ENCODE data around the gene LDB2. TPM values are rescaled to one million over a fixed set of nuclear protein-coding genes. Genes with fewer than 3 reads are reported as not detected.

LDB2 gene
- total RNA-seq, 4 donors from 2014 or later: 7.0 to 26.4 (median 18.1) TPM

GRCh38 chr4:16692524-16692923 lies 205.9 kb downstream of the LDB2 start:
- no peak for TF ChIP-seq POLR2A (IDR thresholded peaks at IDR 0.05)
- no peak for TF ChIP-seq CTCF (IDR thresholded peaks at IDR 0.05 in 4 of 5, conservative IDR thresholded peaks at IDR 0.05 in 1 of 5)

GRCh38 chr4:16692046-16692445 lies 206.4 kb downstream of the LDB2 start:
- ATAC-seq (no peak), DNase-seq (no peak)
- TF ChIP-seq POLR2A (IDR thresholded peaks at IDR 0.05) (no peak), CTCF (IDR thresholded peaks at IDR 0.05 in 4 of 5, conservative IDR thresholded peaks at IDR 0.05 in 1 of 5) (no peak)
- intact Hi-C loops (cut with DNase I; ENCODE audit: low total_unique reads) (no loop called here), in situ Hi-C loops (cut with MboI; ENCODE audit: low sequenced_read_pairs in 4 of 4) (no loop called here)
- Histone ChIP-seq H3K27ac (no peak overlapping the region), H3K27me3 (no peaks in the 10 kb centered on the region), H3K36me3 (no peaks in the 10 kb centered on the region), H3K4me1 (no peaks in the 10 kb centered on the region), H3K4me3 (no peak overlapping the region), H3K9me3 (no peaks in the 10 kb centered on the region)

More at GRCh38 chr4:16692524-16692923, 205.9 kb downstream of the LDB2 start:
- H3K36me3 ChIP-seq: no peaks in the 10 kb centered on the region
- H3K4me1 ChIP-seq: no peaks in the 10 kb centered on the region
- no peak overlapping the region for H3K4me3 ChIP-seq
- no peaks in the 10 kb centered on the region for H3K9me3 ChIP-seq
- in situ Hi-C loops (cut with MboI; ENCODE audit: low sequenced_read_pairs in 4 of 4): no loop called here
- DNase-seq: no peak
- no peaks in the 10 kb centered on the region for H3K27me3 ChIP-seq
- H3K27ac ChIP-seq: no peak overlapping the region
- intact Hi-C loops (cut with DNase I; ENCODE audit: low total_unique reads): no loop called here
- ATAC-seq: no peak

GRCh38 chr4:16691450-16691849 lies 207.0 kb downstream of the LDB2 start:
- in situ Hi-C loops (cut with MboI; ENCODE audit: low sequenced_read_pairs in 4 of 4) (no loop called here), intact Hi-C loops (cut with DNase I; ENCODE audit: low total_unique reads) (no loop called here)
- ATAC-seq (no peak), DNase-seq (no peak)
- no peaks in the 10 kb centered on the region for H3K36me3 ChIP-seq
- TF ChIP-seq CTCF (IDR thresholded peaks at IDR 0.05 in 4 of 5, conservative IDR thresholded peaks at IDR 0.05 in 1 of 5) (no peak), POLR2A (IDR thresholded peaks at IDR 0.05) (no peak)
- H3K27ac ChIP-seq: no peak overlapping the region
- no peak overlapping the region for H3K4me3 ChIP-seq
- no peaks in the 10 kb centered on the region for H3K27me3 ChIP-seq
- H3K9me3 ChIP-seq: no peaks in the 10 kb centered on the region
- H3K4me1 ChIP-seq: no peaks in the 10 kb centered on the region

- intact Hi-C loops (cut with DNase I; ENCODE audit: low total_unique reads): no loop called here
Measured at GRCh38 chr4:16687845-16688244, 210.6 kb downstream of the LDB2 start.

More at GRCh38 chr4:16687845-16688244, 210.6 kb downstream of the LDB2 start:
- no peak for TF ChIP-seq CTCF (IDR thresholded peaks at IDR 0.05 in 4 of 5, conservative IDR thresholded peaks at IDR 0.05 in 1 of 5)
- no peak overlapping the region for H3K27ac ChIP-seq
- in situ Hi-C loops (cut with MboI; ENCODE audit: low sequenced_read_pairs in 4 of 4): no loop called here
- DNase-seq (no peak), ATAC-seq (no peak)
- no peaks in the 10 kb centered on the region for H3K9me3 ChIP-seq
- no peaks in the 10 kb centered on the region for H3K4me1 ChIP-seq
- H3K27me3 ChIP-seq: no peaks in the 10 kb centered on the region
- no peaks in the 10 kb centered on the region for H3K36me3 ChIP-seq
- H3K4me3 ChIP-seq: no peak overlapping the region
